ENCODE measurements around the gene RASGEF1C.

DNA sequence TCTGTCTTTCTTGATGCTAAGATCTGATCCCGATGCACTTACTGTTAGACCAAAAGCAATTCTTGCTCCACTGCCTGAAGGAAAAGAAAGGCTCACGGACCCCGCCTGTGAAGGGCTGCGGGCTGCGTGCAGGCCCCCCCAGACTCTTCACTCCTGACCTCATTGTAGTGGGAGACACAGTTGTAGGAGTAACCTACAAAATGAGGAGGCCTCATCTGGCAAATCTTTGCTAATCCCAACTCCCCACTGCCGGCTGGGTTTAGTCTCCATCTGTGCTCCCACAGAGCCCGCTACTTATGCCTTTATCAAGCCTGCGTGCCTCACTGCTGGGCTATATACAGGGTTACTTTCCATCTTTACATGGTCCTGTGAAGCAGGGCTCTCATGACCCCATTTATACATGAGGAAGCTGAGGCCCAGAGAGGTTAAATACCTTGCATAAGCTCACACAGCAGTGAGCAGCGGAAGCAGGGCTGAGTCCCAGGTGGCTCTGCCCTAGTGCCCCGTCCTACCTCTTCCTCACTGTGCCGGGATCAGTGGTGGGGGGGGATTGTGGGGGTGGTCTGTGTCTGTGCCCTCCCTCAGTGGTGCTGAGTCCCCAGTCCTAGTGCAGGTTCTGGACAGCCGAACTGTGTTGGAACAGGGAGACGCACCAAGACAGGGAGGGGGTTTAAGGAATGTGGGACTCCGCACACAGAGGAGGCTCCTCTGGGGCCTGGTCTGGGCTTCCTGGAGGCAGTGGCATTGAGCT lies 93.5 kb downstream of the RASGEF1C start:
- TF ChIP-seq, protein P1, sequence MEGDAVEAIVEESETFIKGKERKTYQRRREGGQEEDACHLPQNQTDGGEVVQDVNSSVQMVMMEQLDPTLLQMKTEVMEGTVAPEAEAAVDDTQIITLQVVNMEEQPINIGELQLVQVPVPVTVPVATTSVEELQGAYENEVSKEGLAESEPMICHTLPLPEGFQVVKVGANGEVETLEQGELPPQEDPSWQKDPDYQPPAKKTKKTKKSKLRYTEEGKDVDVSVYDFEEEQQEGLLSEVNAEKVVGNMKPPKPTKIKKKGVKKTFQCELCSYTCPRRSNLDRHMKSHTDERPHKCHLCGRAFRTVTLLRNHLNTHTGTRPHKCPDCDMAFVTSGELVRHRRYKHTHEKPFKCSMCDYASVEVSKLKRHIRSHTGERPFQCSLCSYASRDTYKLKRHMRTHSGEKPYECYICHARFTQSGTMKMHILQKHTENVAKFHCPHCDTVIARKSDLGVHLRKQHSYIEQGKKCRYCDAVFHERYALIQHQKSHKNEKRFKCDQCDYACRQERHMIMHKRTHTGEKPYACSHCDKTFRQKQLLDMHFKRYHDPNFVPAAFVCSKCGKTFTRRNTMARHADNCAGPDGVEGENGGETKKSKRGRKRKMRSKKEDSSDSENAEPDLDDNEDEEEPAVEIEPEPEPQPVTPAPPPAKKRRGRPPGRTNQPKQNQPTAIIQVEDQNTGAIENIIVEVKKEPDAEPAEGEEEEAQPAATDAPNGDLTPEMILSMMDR (IDR thresholded peaks at IDR 0.05; ENCODE audit: insufficient read depth, low read length, poor library complexity, severe bottlenecking), result no peak
- TF ChIP-seq EZH2phosphoT487 (conservative IDR thresholded peaks at IDR 0.05; ENCODE audit: low read length), result no peak
